Progenitor cell of endocrine pancreas (in vitro differentiated cells): ENCODE results near the gene ACOXL. TPM values are rescaled to one million over a fixed set of nuclear protein-coding genes. Genes with fewer than 3 reads are reported as not detected.

Source experiments
- DNase-seq: peaks from one replicate; pipeline ENCODE4 v3.0.0; 2021; ENCODE audit warnings: low spot score; ENCODE audit not compliant: unreplicated experiment
- H3K27ac Mint-ChIP-seq: 2 replicates; pipeline ENCODE4 v1.8.0; 2021; ENCODE audit warnings: mild to moderate bottlenecking, moderate library complexity, mixed read lengths
- H3K27me3 Mint-ChIP-seq: 2 replicates; pipeline ENCODE4 v1.8.0; 2021; ENCODE audit warnings: mixed read lengths
- H3K36me3 Mint-ChIP-seq: 2 replicates; pipeline ENCODE4 v1.8.0; 2022; ENCODE audit warnings: mixed read lengths; ENCODE audit not compliant: insufficient read depth
- H3K4me1 Mint-ChIP-seq: 2 replicates; pipeline ENCODE4 v1.8.0; 2021; ENCODE audit warnings: low read depth, mixed read lengths
- H3K4me3 Mint-ChIP-seq: 2 replicates; pipeline ENCODE4 v1.8.0; 2021; ENCODE audit warnings: low read depth, mild to moderate bottlenecking, moderate library complexity, mixed read lengths
- H3K9me3 Mint-ChIP-seq: 2 replicates; pipeline ENCODE4 v1.8.0; 2021; ENCODE audit warnings: low read depth, mixed read lengths
- CTCF ChIP-seq: fragments of 200-600 bp; sonication (generic); IDR thresholded peaks from one replicate; pipeline ENCODE4 v1.5.0; 2021; ENCODE audit warnings: antibody characterized with exemption, mild to moderate bottlenecking; ENCODE audit not compliant: unreplicated experiment
- total RNA-seq: library from RNA; stranded (reverse); gene quantifications from 2 replicates; pipeline ENCODE4 v1.2.1, GENCODE V29; 2021

The ACOXL gene
- total RNA-seq, 1 donor from 2014 or later: 0.19 TPM

- Mint-ChIP-seq H3K36me3 (no peaks in the 10 kb centered on the region), H3K27me3 (peaks cover 10% of the 10 kb centered on the region), H3K27ac (no peak overlapping the region), H3K9me3 (no peaks in the 10 kb centered on the region), H3K4me3 (no peak overlapping the region), H3K4me1 (no peaks in the 10 kb centered on the region)
- no peak for TF ChIP-seq CTCF
- no peak for DNase-seq
Observed at GRCh38 chr2:110813896-110814295, 81.5 kb downstream of the ACOXL start.

- no peaks in the 10 kb centered on the region for H3K36me3 Mint-ChIP-seq
- no peak overlapping the region for H3K27ac Mint-ChIP-seq
- H3K27me3 Mint-ChIP-seq: peaks cover 11% of the 10 kb centered on the region
- no peak for DNase-seq
- no peak overlapping the region for H3K4me3 Mint-ChIP-seq
- H3K4me1 Mint-ChIP-seq: no peaks in the 10 kb centered on the region
- TF ChIP-seq CTCF: no peak
- no peaks in the 10 kb centered on the region for H3K9me3 Mint-ChIP-seq
Observed at GRCh38 chr2:110815938-110816337, 83.6 kb downstream of the ACOXL start.

- TF ChIP-seq CTCF: no peak
- Mint-ChIP-seq H3K36me3 (no peaks in the 10 kb centered on the region), H3K4me1 (no peaks in the 10 kb centered on the region), H3K27me3 (peaks cover 11% of the 10 kb centered on the region), H3K4me3 (no peak overlapping the region), H3K9me3 (no peaks in the 10 kb centered on the region), H3K27ac (no peak overlapping the region)
- DNase-seq: no peak
Observed at GRCh38 chr2:110816404-110817365, 84.3 kb downstream of the ACOXL start.

GRCh38 chr2:110818767-110819481, 86.6 kb downstream of the ACOXL start:
- DNase-seq: no peak
- TF ChIP-seq CTCF: peak; percentile 28
- Mint-ChIP-seq H3K9me3 (peaks cover 4% of the 10 kb centered on the region), H3K4me3 (no peak overlapping the region), H3K4me1 (no peaks in the 10 kb centered on the region), H3K36me3 (peaks cover 1% of the 10 kb centered on the region), H3K27ac (no peak overlapping the region), H3K27me3 (peaks cover 11% of the 10 kb centered on the region)

- DNase-seq: no peak
- Mint-ChIP-seq H3K36me3 (peaks cover 1% of the 10 kb centered on the region), H3K4me1 (no peaks in the 10 kb centered on the region), H3K27ac (no peak overlapping the region), H3K4me3 (no peak overlapping the region), H3K9me3 (peaks cover 10% of the 10 kb centered on the region), H3K27me3 (peaks cover 11% of the 10 kb centered on the region)
- TF ChIP-seq CTCF: no peak
Observed at GRCh38 chr2:110819711-110820110, 87.3 kb downstream of the ACOXL start.
